SK-N-MC (cell line): Measurements from ENCODE around the gene VOPP1.

Source experiments
- EZH2 ChIP-seq: fragments of 200-600 bp; sonication (generic); IDR thresholded peaks from one replicate; pipeline ENCODE4 v1.6.1; 2017; ENCODE audit warnings: antibody characterized with exemption
- POLR2AphosphoS5 ChIP-seq: IDR thresholded peaks from 2 replicates; pipeline ENCODE4 v1.6.1; 2012; ENCODE audit warnings: mild to moderate bottlenecking, low read depth, low read length, borderline replicate concordance

GRCh38 chr7:55512635-55513191 is 59.6 kb downstream of the VOPP1 start:
- TF ChIP-seq POLR2AphosphoS5 (no peak), EZH2 (no peak)
